ENCODE results near the gene MFAP3L. TPM values are rescaled to one million over a fixed set of nuclear protein-coding genes. Genes with fewer than 3 reads are reported as not detected.
A peak's percentile ranks its signal among the peaks of the same experiment; 100 is the strongest.

The MFAP3L gene
- total RNA-seq, 1 experiment from 2014 or later, result 5.1 TPM

DNA sequence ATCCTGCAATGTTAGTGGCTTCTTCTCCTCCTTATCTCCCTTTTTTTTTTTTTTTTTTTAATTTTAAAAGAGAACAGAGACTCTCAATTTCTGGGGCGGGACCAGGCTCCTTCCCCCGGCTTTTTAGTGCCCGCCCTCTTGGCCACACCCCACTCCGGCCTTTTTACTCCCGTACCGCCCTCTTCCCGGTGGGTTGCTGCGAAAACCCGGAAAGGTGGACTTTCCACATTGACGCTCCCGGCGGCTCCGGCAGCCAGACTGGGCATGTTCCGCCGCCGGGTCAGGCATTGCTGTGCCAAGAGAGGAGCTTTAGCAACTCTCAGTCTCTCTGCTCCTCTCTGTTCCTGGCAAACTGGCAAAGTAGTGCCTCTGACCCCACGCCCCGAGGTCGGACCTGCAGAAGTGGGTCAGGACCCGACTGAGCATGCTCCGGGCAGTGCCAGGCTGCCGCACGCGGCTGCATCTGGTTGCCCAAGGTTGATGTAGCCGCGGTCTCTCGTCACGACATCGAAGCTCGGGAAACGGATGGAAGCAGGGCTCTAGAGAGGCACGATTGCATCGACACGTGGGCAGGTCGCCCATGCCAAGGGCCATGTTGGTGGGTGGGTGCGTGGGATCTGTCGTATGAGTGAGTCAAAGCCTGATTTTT lies 1.1 kb upstream of the MFAP3L start:
- H3K23me2 ChIP-seq (ENCODE audit: insufficient read length, low read depth, low read length, poor library complexity, severe bottlenecking), result peaks cover 13% of the 10 kb centered on the region
- H3K56ac ChIP-seq (ENCODE audit: insufficient read length, low read depth, low read length), result no peak overlapping the region
- H3K23ac ChIP-seq (ENCODE audit: insufficient read length, low read depth, low read length), result no peak overlapping the region
- H3K27ac Mint-ChIP-seq, result peak overlapping the region in 1 of 3 experiments; percentile 27; a peak in 1 of 7 replicates
- no peak overlapping the region for H4K8ac ChIP-seq (replicated peaks; ENCODE audit: insufficient read length, low read depth, low read length)
- H2BK5ac ChIP-seq (ENCODE audit: insufficient read length, low read length), result no peak overlapping the region
- H2AFZ ChIP-seq (ENCODE audit: low read length), result peak overlapping the region; percentile 46
- H3K79me1 ChIP-seq (ENCODE audit: insufficient read depth, low read depth, low read length, poor library complexity, severe bottlenecking), result no peaks in the 10 kb centered on the region
- peaks cover 14 to 16% of the 10 kb centered on the region in 2 experiments for H3K4me1 Mint-ChIP-seq
- H3K4me3 Mint-ChIP-seq, result peak overlapping the region; percentile 83 to 91
- DNase-seq, result peak; percentile 92
- H2BK120ac ChIP-seq (ENCODE audit: low read depth, low read length, poor library complexity, severe bottlenecking), result no peak overlapping the region
- no peak overlapping the region for H3K27ac ChIP-seq (ENCODE audit: insufficient read length, low read depth, low read length)
- no peak overlapping the region for H2BK15ac ChIP-seq (ENCODE audit: low read depth, low read length)
- no peak overlapping the region for H3K18ac ChIP-seq (ENCODE audit: insufficient read length, low read depth, low read length)
- no peak overlapping the region for H3K9ac ChIP-seq (ENCODE audit: extremely low read depth, insufficient read length, low read length)
- no peak overlapping the region for H2AK5ac ChIP-seq (ENCODE audit: insufficient read length, low read length)
- H3K4ac ChIP-seq (ENCODE audit: low read depth, low read length), result no peak overlapping the region
- TF ChIP-seq, protein P1, sequence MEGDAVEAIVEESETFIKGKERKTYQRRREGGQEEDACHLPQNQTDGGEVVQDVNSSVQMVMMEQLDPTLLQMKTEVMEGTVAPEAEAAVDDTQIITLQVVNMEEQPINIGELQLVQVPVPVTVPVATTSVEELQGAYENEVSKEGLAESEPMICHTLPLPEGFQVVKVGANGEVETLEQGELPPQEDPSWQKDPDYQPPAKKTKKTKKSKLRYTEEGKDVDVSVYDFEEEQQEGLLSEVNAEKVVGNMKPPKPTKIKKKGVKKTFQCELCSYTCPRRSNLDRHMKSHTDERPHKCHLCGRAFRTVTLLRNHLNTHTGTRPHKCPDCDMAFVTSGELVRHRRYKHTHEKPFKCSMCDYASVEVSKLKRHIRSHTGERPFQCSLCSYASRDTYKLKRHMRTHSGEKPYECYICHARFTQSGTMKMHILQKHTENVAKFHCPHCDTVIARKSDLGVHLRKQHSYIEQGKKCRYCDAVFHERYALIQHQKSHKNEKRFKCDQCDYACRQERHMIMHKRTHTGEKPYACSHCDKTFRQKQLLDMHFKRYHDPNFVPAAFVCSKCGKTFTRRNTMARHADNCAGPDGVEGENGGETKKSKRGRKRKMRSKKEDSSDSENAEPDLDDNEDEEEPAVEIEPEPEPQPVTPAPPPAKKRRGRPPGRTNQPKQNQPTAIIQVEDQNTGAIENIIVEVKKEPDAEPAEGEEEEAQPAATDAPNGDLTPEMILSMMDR (conservative IDR thresholded peaks at IDR 0.05), result no peak
- no peaks in the 10 kb centered on the region for H3K9me3 ChIP-seq (ENCODE audit: control insufficient read depth, low read depth, low read length)
- H4K20me1 ChIP-seq (ENCODE audit: control insufficient read depth, insufficient read depth, insufficient read length), result no peaks in the 10 kb centered on the region
- no CpG with 5 or more reads among the region's 37 CpGs for WGBS (ENCODE audit: extremely low coverage, insufficient read length, low lambda C conversion rate)
- no peaks in the 10 kb centered on the region; a peak in 2 of 7 replicates for H3K36me3 Mint-ChIP-seq (ENCODE audit: insufficient read depth in 1 of 3, low read depth in 3 of 3)
- no peak overlapping the region for H2BK20ac ChIP-seq (ENCODE audit: low read depth, low read length, poor library complexity, severe bottlenecking)
- H4K91ac ChIP-seq (ENCODE audit: insufficient read length, low read depth, low read length), result no peak overlapping the region
- 0 out of 2 replicates have a peak overlapping the region, but pooled peaks have one; percentile 39 for H3K14ac ChIP-seq (ENCODE audit: insufficient read depth, low read length)
- no peaks in the 10 kb centered on the region for H3K4me1 ChIP-seq (ENCODE audit: insufficient read depth, low read length)
- H2BK12ac ChIP-seq (ENCODE audit: insufficient read length, low read depth, low read length), result no peak overlapping the region
- H3T11ph ChIP-seq (ENCODE audit: low read length), result no peak overlapping the region
- peaks cover 4 to 10% of the 10 kb centered on the region in 2 experiments; a peak in 3 of 5 replicates for H3K9me3 Mint-ChIP-seq
- H3K27me3 Mint-ChIP-seq (ENCODE audit: low read depth), result peaks cover 49% of the 10 kb centered on the region
- H3K27me3 ChIP-seq (ENCODE audit: insufficient read depth, low read length), result peaks cover 3% of the 10 kb centered on the region; the same call in 1 of the 2 replicates
- peak overlapping the region; percentile 72 for H3K4me2 ChIP-seq (ENCODE audit: insufficient read depth, insufficient read length, low read length)
- no peak overlapping the region for H4K5ac ChIP-seq (ENCODE audit: insufficient read length, low read depth, low read length)
- H3K79me2 ChIP-seq (ENCODE audit: insufficient read depth, low read length), result no peaks in the 10 kb centered on the region

Measured in H9 (cell line).